Testis (tissue), 2 donors: ENCODE measurements around the gene HIP1.

Source experiments
- POLR2A ChIP-seq: fragments of 450-650 bp; IDR thresholded peaks from one replicate; pipeline ENCODE4 v1.6.1; 2017; ENCODE audit warnings: antibody characterized with exemption, mild to moderate bottlenecking, moderate library complexity
- TF ChIP-seq, protein P1 (sequence below), 3 experiments: fragments of 450-650 bp in 2 of 3; fragments of 200-600 bp in 1 of 3; sonication (generic) in 1 of 3; IDR thresholded peaks; one replicate each; pipeline ENCODE4 v1.5.1; 2016 to 2019; ENCODE audit warnings: antibody characterized with exemption in 3 of 3, mild to moderate bottlenecking in 2 of 3, moderate library complexity in 1 of 3

DNA sequence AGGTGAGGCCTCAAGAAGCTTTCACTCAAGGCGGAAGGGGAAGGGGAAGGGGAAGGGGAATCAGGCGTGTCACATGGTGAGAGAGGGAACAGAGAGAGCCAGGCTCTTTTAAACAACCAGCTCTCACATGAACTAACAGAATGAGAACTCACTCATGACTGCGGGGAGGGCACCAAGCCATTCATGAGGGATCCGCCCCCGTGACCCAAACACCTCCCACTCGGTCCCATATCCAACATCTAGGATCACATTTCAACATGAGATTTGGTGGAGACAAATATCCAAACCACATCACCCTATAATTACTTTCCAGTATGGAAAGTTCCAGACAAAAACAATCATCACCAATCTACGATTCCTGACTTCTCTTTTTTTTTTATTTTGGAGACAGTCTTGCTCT lies 22.9 kb downstream of the HIP1 start:
- TF ChIP-seq, protein P1, sequence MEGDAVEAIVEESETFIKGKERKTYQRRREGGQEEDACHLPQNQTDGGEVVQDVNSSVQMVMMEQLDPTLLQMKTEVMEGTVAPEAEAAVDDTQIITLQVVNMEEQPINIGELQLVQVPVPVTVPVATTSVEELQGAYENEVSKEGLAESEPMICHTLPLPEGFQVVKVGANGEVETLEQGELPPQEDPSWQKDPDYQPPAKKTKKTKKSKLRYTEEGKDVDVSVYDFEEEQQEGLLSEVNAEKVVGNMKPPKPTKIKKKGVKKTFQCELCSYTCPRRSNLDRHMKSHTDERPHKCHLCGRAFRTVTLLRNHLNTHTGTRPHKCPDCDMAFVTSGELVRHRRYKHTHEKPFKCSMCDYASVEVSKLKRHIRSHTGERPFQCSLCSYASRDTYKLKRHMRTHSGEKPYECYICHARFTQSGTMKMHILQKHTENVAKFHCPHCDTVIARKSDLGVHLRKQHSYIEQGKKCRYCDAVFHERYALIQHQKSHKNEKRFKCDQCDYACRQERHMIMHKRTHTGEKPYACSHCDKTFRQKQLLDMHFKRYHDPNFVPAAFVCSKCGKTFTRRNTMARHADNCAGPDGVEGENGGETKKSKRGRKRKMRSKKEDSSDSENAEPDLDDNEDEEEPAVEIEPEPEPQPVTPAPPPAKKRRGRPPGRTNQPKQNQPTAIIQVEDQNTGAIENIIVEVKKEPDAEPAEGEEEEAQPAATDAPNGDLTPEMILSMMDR (IDR thresholded peaks at IDR 0.05) = no peak
- no peak for TF ChIP-seq POLR2A
